NCI-H526 (cell line): ENCODE results near the gene ITPR2.
A peak's percentile ranks its signal among the peaks of the same experiment; 100 is the strongest.
"Not testable (repeated sequence)": the region's sequence is repeated elsewhere in the genome, so short reads cannot be mapped to it uniquely, and the experiment has no call there.

Source experiments
- DNase-seq, 2 experiments: peaks; one replicate each; lab custom pipeline; 2025; lab: John Stamatoyannopoulos, UW

Gene ITPR2

GRCh38 chr12:26700430-26700829, 132.6 kb downstream of the ITPR2 start:
- DNase-seq = peak in 1 of 2 experiments; percentile 59

GRCh38 chr12:26699237-26699636, 133.8 kb downstream of the ITPR2 start:
- DNase-seq = no peak

DNA sequence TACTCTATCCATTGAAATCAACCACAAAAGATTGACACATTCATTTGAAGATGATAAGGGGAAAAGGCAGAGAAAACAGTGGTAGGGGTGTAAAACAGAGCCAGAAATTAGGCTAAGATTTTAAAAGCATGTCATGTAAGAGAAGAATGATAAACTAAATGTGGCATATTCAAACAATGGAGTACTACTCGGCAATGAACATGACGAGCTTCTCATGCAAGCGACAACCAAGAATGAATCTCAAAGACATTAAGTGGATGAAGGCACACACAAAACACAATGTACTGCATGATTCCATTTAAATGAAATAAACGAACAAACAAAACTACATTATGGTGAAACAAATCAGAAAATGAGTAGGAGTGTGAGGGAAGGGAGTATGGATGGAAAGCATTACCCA, 134.8 kb downstream of the ITPR2 start:
- DNase-seq = no peak

DNA sequence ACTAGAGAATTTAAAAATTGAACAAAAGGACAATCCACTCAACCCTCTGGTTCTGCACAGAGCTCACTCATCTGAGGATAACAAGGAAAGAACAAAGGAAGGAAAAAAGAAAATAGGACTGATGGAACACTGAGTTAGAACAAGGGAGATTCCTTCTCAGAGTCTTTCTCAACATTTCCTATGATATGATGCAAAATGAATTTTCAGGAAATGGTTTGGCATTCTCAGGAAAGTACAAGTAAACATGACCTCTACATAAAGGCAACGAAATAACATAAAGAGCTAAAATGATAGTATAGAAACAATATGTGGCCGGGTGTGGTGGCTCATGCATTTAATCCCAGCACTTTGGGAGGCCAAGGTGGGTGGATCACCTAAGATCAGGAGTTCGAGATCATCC, 135.8 kb downstream of the ITPR2 start:
- no peak for DNase-seq

DNA sequence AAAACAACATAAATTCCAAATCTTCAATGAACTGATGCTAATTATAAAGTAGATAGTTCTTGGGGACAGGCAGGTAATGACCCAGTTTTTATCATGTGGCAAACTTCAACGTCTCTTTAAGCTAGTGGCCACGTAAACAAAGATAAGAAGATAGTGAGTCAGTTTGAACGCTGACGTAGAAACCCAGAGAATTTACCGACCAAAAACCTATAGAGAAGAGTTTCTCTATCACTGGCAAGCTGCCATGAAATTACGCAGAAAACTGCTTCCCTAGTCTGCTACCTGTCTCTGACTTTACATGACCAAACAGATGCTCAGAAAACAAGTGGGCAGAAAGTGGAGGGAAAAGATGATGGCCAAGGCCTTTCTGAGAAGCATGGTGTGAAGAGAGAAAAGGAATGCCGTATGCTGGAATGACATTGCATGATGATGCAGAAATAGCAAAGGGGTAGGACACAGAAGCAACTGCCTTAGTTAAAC, 136.3 kb downstream of the ITPR2 start:
- DNase-seq = no peak

DNA sequence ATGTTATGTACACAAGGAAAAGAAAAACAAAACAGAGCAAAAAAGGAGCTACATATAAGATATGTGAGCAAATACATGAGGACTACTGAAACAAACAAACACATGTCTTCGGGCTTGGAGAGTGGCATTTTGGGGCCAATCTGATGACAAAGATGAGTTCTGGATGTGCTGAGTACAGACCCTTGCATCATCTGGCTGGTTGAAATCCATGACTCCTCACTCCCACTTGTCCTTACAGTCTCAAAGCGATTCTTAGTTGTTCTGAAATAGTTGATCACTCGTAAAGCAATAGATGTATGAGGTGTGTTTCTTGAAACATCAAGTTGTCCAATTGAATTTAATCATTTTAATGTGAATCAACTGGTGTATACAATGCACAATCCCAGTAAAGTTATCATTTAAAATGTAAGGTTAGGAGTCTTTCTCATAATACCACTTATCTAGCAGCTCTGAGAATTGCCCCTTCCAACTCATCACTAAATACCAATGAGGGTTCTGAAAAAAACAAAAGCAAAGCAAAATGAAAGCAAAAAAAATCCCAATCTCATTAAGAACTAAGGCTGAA, 136.9 kb downstream of the ITPR2 start:
- no peak for DNase-seq

DNA sequence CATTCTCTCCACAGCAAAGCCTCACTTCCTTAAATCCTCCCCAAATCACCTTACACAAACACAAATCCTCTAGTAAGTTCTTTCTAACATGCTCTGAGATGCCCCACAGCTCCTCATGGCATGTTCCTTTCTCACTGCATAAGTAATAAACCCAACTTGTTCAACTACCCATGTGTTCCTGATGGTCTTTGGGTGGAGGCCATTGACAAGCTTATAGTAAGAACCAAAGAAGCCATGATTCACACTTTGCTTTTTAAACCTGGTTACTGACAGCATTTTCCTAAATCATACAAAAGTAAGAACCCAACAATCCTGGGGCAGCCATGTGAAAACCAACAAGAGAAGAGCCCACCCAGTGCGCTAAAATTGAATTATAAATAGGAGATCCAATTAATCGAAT, 138.6 kb downstream of the ITPR2 start:
- no peak for DNase-seq

- DNase-seq = no peak
These were observed 140.6 kb downstream of the ITPR2 start for GRCh38 chr12:26692407-26692806.

DNA sequence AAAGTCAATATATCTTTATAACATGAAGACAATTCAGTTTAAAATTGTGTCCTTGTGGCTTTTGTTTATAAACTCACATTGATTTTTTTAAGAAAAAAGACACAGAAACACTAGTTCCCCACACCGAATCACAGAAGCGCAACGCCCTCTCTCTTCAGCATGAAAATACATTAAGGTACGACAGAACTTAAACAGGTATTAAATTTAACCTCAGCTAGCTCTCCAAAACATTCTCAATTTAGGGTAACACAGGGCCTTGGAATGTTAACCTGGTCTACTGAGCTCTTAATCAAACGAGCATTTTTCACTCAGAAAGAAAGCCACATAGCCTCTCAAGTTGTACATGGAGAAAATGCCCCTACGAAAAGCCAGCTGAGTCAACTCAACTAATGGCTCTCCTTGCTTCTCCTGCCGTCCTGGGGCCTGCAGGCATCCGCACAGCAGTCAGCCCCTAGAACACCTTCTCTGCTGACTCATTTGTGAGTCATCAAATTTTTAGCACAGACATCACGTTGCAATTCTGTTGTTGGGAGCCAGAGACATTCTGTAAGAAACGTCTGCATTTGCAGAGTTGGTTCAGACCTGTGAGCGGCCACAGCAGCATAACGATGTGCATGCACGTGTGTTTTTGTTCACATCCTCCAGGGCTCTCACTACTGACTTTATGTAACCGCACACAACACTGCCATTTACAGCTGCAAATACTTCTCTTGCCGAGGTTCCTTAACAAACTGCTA, 141.6 kb downstream of the ITPR2 start:
- no peak for DNase-seq

DNA sequence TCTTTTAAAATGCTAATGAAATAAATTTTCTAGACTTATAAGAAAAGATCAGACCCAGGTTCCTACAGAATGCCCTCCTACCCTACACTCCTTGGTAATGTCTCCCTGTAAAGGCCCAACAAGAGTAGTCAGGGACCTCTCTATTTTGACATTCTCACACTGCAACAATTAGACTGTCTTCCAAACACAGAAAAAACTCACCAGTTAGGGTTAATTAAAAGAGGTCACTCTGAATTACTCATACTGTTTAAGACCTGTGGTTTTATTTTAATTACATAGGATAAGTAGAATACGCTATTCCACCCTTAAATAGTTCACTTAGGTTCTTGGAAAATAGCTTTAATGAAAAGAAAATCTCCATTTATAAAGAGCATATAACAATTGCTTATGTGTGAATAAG, 142.4 kb downstream of the ITPR2 start:
- no peak for DNase-seq

GRCh38 chr12:26689281-26689841, 143.6 kb downstream of the ITPR2 start:
- no peak for DNase-seq

DNA sequence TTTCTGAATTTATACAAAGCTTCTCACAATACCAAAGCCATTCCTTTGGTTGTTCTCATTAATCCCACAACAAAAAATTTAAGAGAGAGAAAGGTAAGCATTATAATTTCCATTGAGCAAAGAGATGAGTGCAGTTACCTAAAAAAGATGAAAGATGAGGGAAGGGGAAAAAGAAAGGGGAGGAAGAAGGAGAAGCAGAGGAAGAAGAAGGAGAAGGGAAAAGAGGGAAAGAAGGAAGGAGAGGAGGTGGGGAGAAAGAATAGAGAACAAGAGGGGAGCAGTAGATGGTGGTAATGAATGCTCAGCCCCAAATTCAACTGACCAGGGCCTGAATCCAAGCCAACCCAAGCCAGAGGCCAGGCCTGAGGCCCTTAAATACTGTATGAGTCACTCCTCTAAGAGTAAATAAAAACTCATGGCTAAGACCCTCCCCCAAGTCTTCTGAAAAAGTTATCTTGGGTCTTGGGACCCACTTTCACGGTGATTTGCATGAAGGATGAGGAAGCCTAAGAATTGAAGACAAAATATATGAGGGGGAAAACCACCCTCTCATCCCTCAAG, 144.6 kb downstream of the ITPR2 start:
- no peak for DNase-seq

GRCh38 chr12:26686408-26686807, 146.6 kb downstream of the ITPR2 start:
- no peak for DNase-seq

GRCh38 chr12:26684101-26684500, 148.9 kb downstream of the ITPR2 start:
- DNase-seq = no peak

GRCh38 chr12:26683443-26683842, 149.6 kb downstream of the ITPR2 start:
- DNase-seq = no peak

DNA sequence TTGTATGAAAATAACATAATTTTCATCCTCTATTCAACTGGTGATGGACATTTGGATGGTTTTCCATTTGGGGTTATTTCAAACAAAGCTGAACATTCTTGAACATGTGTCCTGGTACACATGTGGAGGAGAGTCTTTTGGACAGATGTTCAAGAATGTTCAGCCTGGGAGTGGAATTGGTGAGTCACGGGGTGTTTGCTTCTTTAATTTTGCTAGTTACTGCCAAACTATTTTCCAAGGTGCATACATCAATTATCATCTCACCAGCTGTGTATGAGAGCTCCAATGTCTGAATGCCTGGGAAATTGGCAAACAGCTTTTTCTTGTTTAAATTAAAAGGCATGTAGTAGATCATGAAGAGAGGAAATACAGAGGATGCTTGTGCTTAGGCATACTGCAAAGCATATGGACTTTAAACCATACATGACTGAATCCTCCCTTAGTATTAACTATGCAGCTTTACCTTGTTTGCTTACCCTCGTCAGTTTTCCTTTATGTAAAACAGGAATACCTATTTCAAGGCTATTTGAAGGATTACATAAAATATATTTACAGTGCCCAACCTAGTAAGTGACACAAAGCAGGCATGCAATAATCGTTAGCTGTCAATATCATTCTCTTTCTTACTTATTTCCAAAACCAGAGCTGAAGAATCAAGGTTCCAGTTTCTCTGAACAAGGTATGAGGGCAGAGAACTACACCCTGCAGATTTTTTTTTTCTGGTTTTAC, 152.1 kb downstream of the ITPR2 start:
- DNase-seq = peak; percentile 45 to 75

- DNase-seq = no peak
These were observed 154.0 kb downstream of the ITPR2 start for GRCh38 chr12:26678697-26679660.

GRCh38 chr12:26671487-26671886, 161.5 kb downstream of the ITPR2 start:
- DNase-seq = not testable (repeated sequence)

DNA sequence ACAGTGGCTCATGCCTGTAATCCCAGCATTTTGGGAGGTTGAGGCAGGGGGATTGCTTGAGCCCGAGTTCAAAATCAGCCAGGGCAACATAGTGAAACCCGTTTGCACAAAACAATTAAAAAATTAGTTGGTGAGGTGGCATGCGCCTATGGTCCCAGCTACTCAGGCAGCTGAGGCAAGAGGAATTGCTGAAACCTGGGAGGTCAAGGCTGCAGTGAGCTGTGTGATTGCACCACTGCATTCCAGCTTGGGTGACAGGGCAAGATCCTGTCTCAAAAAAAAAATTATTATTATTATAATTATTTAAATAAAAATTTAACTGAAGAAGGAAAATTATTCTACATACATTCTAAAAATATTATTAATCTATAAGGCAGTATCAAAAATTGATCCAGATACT, 164.1 kb downstream of the ITPR2 start:
- no peak for DNase-seq

DNA sequence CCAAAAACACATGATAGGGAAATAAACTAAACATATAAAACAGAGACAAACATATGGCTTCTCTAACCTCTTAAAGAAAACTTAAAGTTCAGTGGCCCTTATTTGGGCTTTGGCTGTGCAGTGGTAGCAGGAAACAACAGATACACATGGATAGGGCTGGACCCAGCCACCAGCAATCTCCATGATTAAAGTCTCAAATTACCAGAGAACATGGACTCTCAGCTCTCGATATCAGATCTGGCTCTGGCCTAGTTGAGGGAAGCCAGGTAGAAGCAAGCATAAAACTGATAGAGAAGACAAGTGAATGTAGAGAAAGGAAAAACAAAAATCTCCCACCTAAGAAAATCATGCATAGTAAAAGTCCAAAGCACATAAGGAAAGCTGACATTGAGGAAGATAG, 164.8 kb downstream of the ITPR2 start:
- no peak for DNase-seq

- DNase-seq = no peak
These were observed 166.7 kb downstream of the ITPR2 start for GRCh38 chr12:26666286-26666685.
